Stimulated activated memory B cell treated with anti-CD40 and anti-IgM and Interleukin-4, amounts not matched to agents 10 μg/mL and 1 μg/mL and 100 μg/mL, for 72 hours (primary cell): Measurements from ENCODE around the gene PIK3C2G.
"Not testable (repeated sequence)": the region's sequence is repeated elsewhere in the genome, so short reads cannot be mapped to it uniquely, and the experiment has no call there.

Experiments
- ATAC-seq: fragments of 150-1000 bp; cut with Tn5 transposase; 2 replicates; pipeline ENCODE4 v1.10.0; 2021
- H3K27ac Mint-ChIP-seq: one replicate; pipeline ENCODE4 v1.8.0; 2022; ENCODE audit warnings: mild to moderate bottlenecking, mixed read lengths
- H3K27me3 Mint-ChIP-seq: one replicate; pipeline ENCODE4 v1.8.0; 2022; ENCODE audit warnings: mixed read lengths
- H3K36me3 Mint-ChIP-seq: one replicate; pipeline ENCODE4 v1.8.0; 2022; ENCODE audit warnings: mixed read lengths
- H3K4me1 Mint-ChIP-seq: one replicate; pipeline ENCODE4 v1.8.0; 2022; ENCODE audit warnings: mixed read lengths
- H3K4me3 Mint-ChIP-seq: one replicate; pipeline ENCODE4 v1.8.0; 2022; ENCODE audit warnings: mild to moderate bottlenecking, moderate library complexity, mixed read lengths
- H3K9me3 Mint-ChIP-seq: one replicate; pipeline ENCODE4 v1.8.0; 2022; ENCODE audit warnings: mixed read lengths

The PIK3C2G gene

GRCh38 chr12:18655351-18655750, 394.0 kb downstream of the PIK3C2G start:
- Mint-ChIP-seq H3K36me3 (no peaks in the 10 kb centered on the region), H3K9me3 (peaks cover 11% of the 10 kb centered on the region), H3K4me3 (no peak overlapping the region), H3K27ac (no peak overlapping the region), H3K4me1 (no peaks in the 10 kb centered on the region), H3K27me3 (no peaks in the 10 kb centered on the region)
- no peak for ATAC-seq

- ATAC-seq, result no peak
- Mint-ChIP-seq H3K27me3 (no peaks in the 10 kb centered on the region), H3K4me3 (no peak overlapping the region), H3K36me3 (no peaks in the 10 kb centered on the region), H3K9me3 (peaks cover 15% of the 10 kb centered on the region), H3K4me1 (no peaks in the 10 kb centered on the region), H3K27ac (no peak overlapping the region)
These were observed 396.9 kb downstream of the PIK3C2G start for GRCh38 chr12:18658179-18658578.

DNA sequence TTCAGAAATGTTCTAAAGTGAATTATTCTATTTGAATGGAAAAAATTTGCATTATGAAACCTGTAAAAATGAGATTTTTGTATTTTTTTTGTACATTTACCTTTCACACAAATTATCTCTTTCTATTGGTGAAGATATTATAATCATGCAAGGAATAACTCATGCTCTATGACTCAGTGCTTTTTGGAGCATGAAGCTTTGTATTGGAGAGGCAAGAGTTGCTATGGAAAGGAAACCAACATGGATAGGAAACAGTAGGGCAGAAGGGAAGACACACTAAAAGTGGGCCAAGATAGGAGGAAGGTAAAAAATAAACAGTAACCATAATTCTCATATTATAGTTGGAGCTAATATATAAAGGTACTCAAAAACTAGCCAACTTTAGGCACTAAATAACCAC, 397.5 kb downstream of the PIK3C2G start:
- Mint-ChIP-seq H3K27me3 (no peaks in the 10 kb centered on the region), H3K36me3 (no peaks in the 10 kb centered on the region), H3K27ac (no peak overlapping the region), H3K9me3 (peaks cover 16% of the 10 kb centered on the region), H3K4me3 (no peak overlapping the region), H3K4me1 (no peaks in the 10 kb centered on the region)
- ATAC-seq, result no peak

GRCh38 chr12:18676141-18676540, 414.8 kb downstream of the PIK3C2G start:
- Mint-ChIP-seq H3K4me1 (no peaks in the 10 kb centered on the region), H3K36me3 (no peaks in the 10 kb centered on the region), H3K4me3 (no peak overlapping the region), H3K27ac (no peak overlapping the region), H3K27me3 (no peaks in the 10 kb centered on the region), H3K9me3 (peaks cover 3% of the 10 kb centered on the region)
- ATAC-seq, result no peak

DNA sequence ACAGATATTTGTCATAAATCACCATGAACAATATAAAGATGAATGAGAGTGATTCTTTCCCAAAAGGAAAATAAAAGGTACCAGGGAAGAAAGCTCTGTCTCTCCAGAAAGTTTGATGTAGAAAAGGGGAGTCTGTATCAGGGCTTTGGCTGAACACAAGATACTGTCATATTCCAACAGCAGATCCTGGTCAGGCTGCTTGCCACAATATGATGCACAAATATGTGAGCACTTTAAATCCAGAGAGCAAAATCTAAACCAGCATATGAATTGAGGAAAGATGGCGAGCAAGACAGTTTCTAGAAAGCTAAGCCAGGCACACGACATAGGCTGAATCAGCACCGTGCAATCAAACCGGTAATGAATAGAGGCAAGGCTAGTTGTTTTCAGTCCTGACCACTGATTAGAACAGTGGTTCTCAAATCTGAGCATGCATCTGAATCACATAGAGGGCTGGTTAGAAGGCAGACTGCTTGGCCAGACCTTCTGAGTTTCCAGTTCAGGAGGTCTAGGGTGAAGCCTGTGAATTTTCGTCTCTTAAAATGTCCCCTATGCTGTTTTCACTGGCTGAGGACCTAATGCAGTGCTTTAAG, 415.8 kb downstream of the PIK3C2G start:
- Mint-ChIP-seq H3K4me3 (no peak overlapping the region), H3K9me3 (peaks cover 3% of the 10 kb centered on the region), H3K4me1 (no peaks in the 10 kb centered on the region), H3K36me3 (no peaks in the 10 kb centered on the region), H3K27ac (no peak overlapping the region), H3K27me3 (no peaks in the 10 kb centered on the region)
- ATAC-seq, result no peak

- H3K9me3 Mint-ChIP-seq, result no peaks in the 10 kb centered on the region
- no peak overlapping the region for H3K4me3 Mint-ChIP-seq
- H3K4me1 Mint-ChIP-seq, result no peaks in the 10 kb centered on the region
- ATAC-seq, result no peak
- no peak overlapping the region for H3K27ac Mint-ChIP-seq
- no peaks in the 10 kb centered on the region for H3K27me3 Mint-ChIP-seq
- no peaks in the 10 kb centered on the region for H3K36me3 Mint-ChIP-seq
These were observed 420.5 kb downstream of the PIK3C2G start for GRCh38 chr12:18681818-18682217.

DNA sequence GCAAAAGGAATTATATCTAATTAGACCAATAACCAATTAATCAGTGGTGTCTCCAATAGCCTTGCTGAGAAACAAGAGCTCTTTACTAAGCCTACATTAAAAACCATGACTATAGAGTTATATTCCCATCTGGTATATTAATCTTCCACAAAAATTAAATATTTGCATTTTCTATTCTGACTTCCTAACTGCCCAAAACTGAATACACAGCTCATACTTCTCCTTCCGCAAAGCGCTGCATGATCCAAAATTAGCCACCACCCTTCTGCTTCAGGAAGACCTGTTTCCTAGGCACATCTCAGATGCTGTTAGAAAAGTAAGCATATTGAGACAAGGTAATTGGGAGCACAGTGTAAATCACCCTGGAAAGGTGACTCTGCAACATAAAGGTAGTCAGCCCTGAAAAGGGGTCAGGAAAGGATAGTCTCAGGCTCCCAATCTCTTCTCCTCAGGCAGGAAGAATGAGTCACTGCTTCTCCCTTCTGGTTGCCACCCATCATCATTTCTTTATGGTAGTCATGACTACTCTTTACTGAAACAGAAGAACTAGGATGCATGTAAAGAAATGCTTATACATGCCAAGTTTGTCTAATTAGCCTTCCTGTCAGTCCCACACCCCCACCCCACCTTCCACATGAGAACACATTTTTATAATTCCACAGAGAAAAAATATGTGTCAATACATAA, 422.2 kb downstream of the PIK3C2G start:
- Mint-ChIP-seq H3K36me3 (no peaks in the 10 kb centered on the region), H3K27ac (no peak overlapping the region), H3K4me3 (no peak overlapping the region), H3K9me3 (no peaks in the 10 kb centered on the region), H3K27me3 (no peaks in the 10 kb centered on the region), H3K4me1 (no peaks in the 10 kb centered on the region)
- ATAC-seq, result no peak

DNA sequence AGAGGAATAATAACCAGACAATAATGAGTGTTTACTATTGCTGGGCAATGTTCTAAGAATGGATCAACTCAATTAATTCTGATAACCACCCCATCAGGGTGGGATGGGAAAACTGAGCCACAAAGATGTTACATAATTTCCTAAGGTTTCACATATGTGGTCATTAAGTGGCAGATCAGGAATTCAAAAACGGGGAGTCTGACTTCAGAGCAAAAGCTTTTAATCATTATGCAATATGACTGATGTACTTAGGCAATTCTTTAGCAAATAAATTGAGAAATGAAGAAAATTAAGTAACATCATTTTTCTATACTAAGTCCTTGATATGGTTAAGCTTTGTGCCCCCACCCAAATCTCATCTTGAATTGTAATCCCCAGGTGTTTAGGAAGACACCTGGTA, 423.1 kb downstream of the PIK3C2G start:
- no peaks in the 10 kb centered on the region for H3K4me1 Mint-ChIP-seq
- H3K4me3 Mint-ChIP-seq, result no peak overlapping the region
- no peaks in the 10 kb centered on the region for H3K9me3 Mint-ChIP-seq
- no peaks in the 10 kb centered on the region for H3K27me3 Mint-ChIP-seq
- H3K27ac Mint-ChIP-seq, result no peak overlapping the region
- H3K36me3 Mint-ChIP-seq, result no peaks in the 10 kb centered on the region
- no peak for ATAC-seq

DNA sequence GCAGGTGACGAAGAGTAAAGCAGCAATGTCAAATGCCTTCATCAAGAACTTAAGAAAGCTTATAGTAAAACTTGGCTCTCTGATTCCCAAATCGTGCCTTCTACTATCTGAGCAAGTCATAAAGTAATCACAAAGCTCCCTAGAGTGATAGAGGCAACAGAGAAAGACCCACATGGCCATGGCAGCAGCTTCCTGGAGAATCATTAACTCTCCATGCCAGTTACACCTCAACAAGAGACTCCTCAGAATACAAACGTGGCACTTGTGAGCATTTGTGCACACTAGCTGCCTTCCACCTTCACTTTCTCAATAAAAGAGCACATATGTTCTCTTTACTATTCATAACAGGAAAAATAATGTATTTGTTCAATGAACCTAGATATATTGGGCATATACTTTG, 428.5 kb downstream of the PIK3C2G start:
- no peak overlapping the region for H3K27ac Mint-ChIP-seq
- H3K4me3 Mint-ChIP-seq, result no peak overlapping the region
- no peaks in the 10 kb centered on the region for H3K27me3 Mint-ChIP-seq
- H3K36me3 Mint-ChIP-seq, result no peaks in the 10 kb centered on the region
- peaks cover 10% of the 10 kb centered on the region for H3K9me3 Mint-ChIP-seq
- no peak for ATAC-seq
- no peaks in the 10 kb centered on the region for H3K4me1 Mint-ChIP-seq

GRCh38 chr12:18690653-18691052, 429.3 kb downstream of the PIK3C2G start:
- no peak overlapping the region for H3K27ac Mint-ChIP-seq
- H3K36me3 Mint-ChIP-seq, result no peaks in the 10 kb centered on the region
- H3K4me3 Mint-ChIP-seq, result no peak overlapping the region
- ATAC-seq, result no peak
- peaks cover 11% of the 10 kb centered on the region for H3K9me3 Mint-ChIP-seq
- H3K27me3 Mint-ChIP-seq, result no peaks in the 10 kb centered on the region
- no peaks in the 10 kb centered on the region for H3K4me1 Mint-ChIP-seq

DNA sequence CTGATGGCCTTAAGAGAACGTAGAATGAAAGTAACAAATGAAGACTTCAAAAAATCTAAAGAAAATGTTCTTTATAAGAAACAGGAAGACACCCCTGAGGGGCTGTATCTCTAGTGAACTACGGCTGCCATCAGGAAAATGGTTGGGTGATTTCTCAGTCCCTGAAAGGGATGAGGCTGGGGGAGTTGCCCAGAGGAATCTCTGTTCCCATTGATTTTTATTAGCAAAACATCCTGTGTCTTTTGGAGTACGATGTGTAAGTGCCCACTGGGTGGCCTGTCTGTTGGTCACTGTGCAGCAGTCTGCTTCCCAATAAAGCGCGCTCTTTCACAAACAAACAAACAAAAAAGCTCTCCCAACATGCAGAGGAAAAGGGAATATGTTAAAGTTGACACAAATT, 432.7 kb downstream of the PIK3C2G start:
- H3K9me3 Mint-ChIP-seq, result peaks cover 17% of the 10 kb centered on the region
- not testable (repeated sequence) for ATAC-seq, H3K36me3 Mint-ChIP-seq, H3K27ac Mint-ChIP-seq, H3K4me1 Mint-ChIP-seq, H3K4me3 Mint-ChIP-seq, H3K27me3 Mint-ChIP-seq

DNA sequence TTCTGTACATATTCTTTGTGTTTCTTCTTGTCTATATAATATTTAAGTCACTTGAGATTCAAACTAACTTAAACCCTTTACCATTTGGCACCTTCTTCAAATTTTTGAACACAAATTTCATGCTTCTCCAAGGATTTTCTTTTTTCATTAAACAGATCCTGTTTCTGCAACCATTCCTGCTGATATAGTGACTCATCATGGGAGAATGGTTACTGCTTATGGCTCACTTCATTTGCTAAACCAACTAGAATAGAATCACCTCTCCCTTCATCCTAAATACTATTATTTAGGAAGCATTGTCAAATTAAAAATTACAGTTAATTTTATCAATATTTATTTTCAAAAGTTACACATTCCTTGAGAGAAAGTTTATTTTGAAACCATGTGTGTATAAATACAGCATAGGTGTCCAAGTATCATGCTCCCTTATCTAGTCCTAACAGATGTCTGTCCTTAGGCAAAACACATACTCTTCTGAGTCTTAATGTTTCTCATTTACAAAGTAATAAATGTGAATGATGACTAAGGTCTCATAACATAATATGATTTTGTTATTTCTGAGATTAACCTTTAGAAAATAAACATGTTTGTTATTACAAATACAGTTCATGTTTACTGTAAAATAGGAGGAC, 435.8 kb downstream of the PIK3C2G start:
- Mint-ChIP-seq H3K27me3 (no peaks in the 10 kb centered on the region), H3K9me3 (peaks cover 12% of the 10 kb centered on the region), H3K4me3 (no peak overlapping the region), H3K4me1 (no peaks in the 10 kb centered on the region), H3K36me3 (no peaks in the 10 kb centered on the region), H3K27ac (no peak overlapping the region)
- no peak for ATAC-seq
